ENCODE measurements around the gene ARFGEF2. TPM values are rescaled to one million over a fixed set of nuclear protein-coding genes. Genes with fewer than 3 reads are reported as not detected.

Gene ARFGEF2
- polyA plus RNA-seq, 1 experiment, result 15.5 TPM

GRCh38 chr20:48898896-48899530 lies 22.5 kb upstream of the ARFGEF2 start:
- Histone ChIP-seq H3K36me3 (ENCODE audit: control insufficient read depth, insufficient read depth, low read length) (no peaks in the 10 kb centered on the region), H3K4me3 (ENCODE audit: low read depth, low read length) (no peak overlapping the region), H3K27me3 (ENCODE audit: control insufficient read depth, insufficient read depth, low read length) (peaks cover 3% of the 10 kb centered on the region; the same call in 1 of the 2 replicates)
- TF ChIP-seq CTCF (IDR thresholded peaks at IDR 0.05; ENCODE audit: insufficient read depth, low read depth, low read length), result no peak
- no peak for DNase-seq (ENCODE audit: low read depth)
- ChIA-PET POLR2A (no interaction called here), CTCF (interaction anchor here (0.6 to 4.2 kb wide), 3 partner anchors 152 to 1738 kb away, joined by 3 to 27 read pairs (median 3); no protein-coding TSS in a partner anchor)

GRCh38 chr20:48899881-48900280 lies 21.6 kb upstream of the ARFGEF2 start:
- ChIA-PET POLR2A (no interaction called here), CTCF (interaction anchor here (0.9 to 4.2 kb wide), 4 partner anchors 13 to 279 kb away, joined by 3 to 27 read pairs (median 3); no protein-coding TSS in a partner anchor)
- H3K4me3 ChIP-seq (ENCODE audit: low read depth, low read length), result no peak overlapping the region
- H3K27me3 ChIP-seq (ENCODE audit: control insufficient read depth, insufficient read depth, low read length), result peaks cover 3% of the 10 kb centered on the region; the same call in 1 of the 2 replicates
- no peaks in the 10 kb centered on the region for H3K36me3 ChIP-seq (ENCODE audit: control insufficient read depth, insufficient read depth, low read length)
- no peak for TF ChIP-seq CTCF (IDR thresholded peaks at IDR 0.05; ENCODE audit: insufficient read depth, low read depth, low read length)
- no peak for DNase-seq (ENCODE audit: low read depth)

DNA sequence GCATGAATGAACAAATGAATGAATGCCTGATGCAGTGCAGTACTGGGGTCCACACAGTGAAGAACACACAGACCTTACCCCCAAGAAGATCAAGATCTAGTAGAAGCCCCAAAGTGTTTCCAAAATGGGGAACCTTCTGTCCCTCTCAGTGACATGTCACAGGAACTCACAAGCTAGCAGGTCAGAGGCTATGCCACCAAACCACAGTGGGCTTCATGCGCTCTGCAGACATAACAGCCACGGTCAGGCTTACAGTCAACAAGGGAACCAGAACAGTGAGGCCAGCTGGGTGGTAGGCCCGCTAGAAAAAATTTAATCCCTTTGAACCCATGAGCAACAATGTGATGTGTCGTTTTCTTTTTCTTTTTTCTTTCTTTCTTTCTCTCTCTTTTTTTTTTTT lies 20.2 kb upstream of the ARFGEF2 start:
- DNase-seq (ENCODE audit: low read depth), result no peak
- Histone ChIP-seq H3K4me3 (ENCODE audit: low read depth, low read length) (no peak overlapping the region), H3K36me3 (ENCODE audit: control insufficient read depth, insufficient read depth, low read length) (no peaks in the 10 kb centered on the region), H3K27me3 (ENCODE audit: control insufficient read depth, insufficient read depth, low read length) (peaks cover 3% of the 10 kb centered on the region; the same call in 1 of the 2 replicates)
- TF ChIP-seq CTCF (IDR thresholded peaks at IDR 0.05; ENCODE audit: insufficient read depth, low read depth, low read length), result no peak
- POLR2A ChIA-PET, result no interaction called here
- CTCF ChIA-PET, result interaction anchor here (4.2 kb wide), 1 partner anchor 244 kb away, joined by 27 read pairs; no protein-coding TSS in a partner anchor

DNA sequence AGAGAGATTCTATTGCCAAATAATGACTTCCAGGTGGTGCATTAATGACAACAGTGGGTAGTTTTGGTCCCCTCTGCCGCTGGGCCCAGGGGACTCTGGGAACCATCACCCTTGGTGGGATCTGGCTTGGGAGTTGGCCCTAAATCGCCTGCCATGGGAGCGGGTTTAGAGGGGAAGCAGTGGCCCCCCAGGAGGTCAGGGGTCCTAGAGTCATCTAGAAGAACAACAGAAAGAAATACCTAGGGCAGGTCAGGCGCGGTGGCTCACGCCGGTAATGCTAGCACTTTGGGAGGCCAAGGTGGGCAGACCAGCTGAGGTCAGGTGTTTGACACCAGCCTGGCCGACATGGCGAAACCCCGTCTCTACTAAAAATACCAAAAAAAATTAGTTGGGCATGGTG lies 17.8 kb upstream of the ARFGEF2 start:
- DNase-seq (ENCODE audit: low read depth), result no peak

More for the DNA sequence above, 17.8 kb upstream of the ARFGEF2 start:
- H3K27me3 ChIP-seq (ENCODE audit: control insufficient read depth, insufficient read depth, low read length), result peaks cover 3% of the 10 kb centered on the region
- no peak for TF ChIP-seq CTCF (IDR thresholded peaks at IDR 0.05; ENCODE audit: insufficient read depth, low read depth, low read length)
- H3K36me3 ChIP-seq (ENCODE audit: control insufficient read depth, insufficient read depth, low read length), result no peaks in the 10 kb centered on the region
- CTCF ChIA-PET, result interaction anchor here (0.7 to 11.2 kb wide), 8 partner anchors 10 to 269 kb away, joined by 3 to 240 read pairs (median 4); no protein-coding TSS in a partner anchor
- no peak overlapping the region for H3K4me3 ChIP-seq (ENCODE audit: low read depth, low read length)
- POLR2A ChIA-PET, result no interaction called here
